Muscle layer of duodenum (tissue), 2 donors: ENCODE data around the gene C4orf17.
A peak's percentile ranks its signal among the peaks of the same experiment; 100 is the strongest.

Source experiments
- H3K27ac ChIP-seq: one replicate; pipeline ENCODE4 v1.7.0; 2013; ENCODE audit warnings: mild to moderate bottlenecking, low read length
- H3K27me3 ChIP-seq: one replicate; pipeline ENCODE4 v1.7.0; 2013; ENCODE audit warnings: low read depth, mild to moderate bottlenecking, control low read depth, low read length
- H3K36me3 ChIP-seq, 2 donors: one replicate each; pipeline ENCODE4 v1.7.0; 2013; ENCODE audit warnings: low read length in 2 of 2, control low read depth in 1 of 2, mild to moderate bottlenecking in 1 of 2; ENCODE audit not compliant: insufficient read depth in 2 of 2, control insufficient read depth in 1 of 2
- H3K4me1 ChIP-seq, 2 donors: one replicate each; pipeline ENCODE4 v1.7.0; 2013; ENCODE audit warnings: low read length in 2 of 2, mild to moderate bottlenecking in 2 of 2, control low read depth in 1 of 2, moderate library complexity in 1 of 2; ENCODE audit not compliant: insufficient read depth in 2 of 2, control insufficient read depth in 1 of 2
- H3K4me3 ChIP-seq, 2 donors: one replicate each; pipeline ENCODE4 v1.7.0; 2013; ENCODE audit warnings: low read length in 2 of 2, low read depth in 1 of 2, mild to moderate bottlenecking in 1 of 2
- H3K9me3 ChIP-seq, 2 donors: one replicate each; pipeline ENCODE4 v1.7.0; 2013; ENCODE audit warnings: low read length in 2 of 2, control low read depth in 1 of 2, mild to moderate bottlenecking in 1 of 2; ENCODE audit not compliant: control insufficient read depth in 1 of 2
- donor health status: healthy.

The C4orf17 gene

DNA sequence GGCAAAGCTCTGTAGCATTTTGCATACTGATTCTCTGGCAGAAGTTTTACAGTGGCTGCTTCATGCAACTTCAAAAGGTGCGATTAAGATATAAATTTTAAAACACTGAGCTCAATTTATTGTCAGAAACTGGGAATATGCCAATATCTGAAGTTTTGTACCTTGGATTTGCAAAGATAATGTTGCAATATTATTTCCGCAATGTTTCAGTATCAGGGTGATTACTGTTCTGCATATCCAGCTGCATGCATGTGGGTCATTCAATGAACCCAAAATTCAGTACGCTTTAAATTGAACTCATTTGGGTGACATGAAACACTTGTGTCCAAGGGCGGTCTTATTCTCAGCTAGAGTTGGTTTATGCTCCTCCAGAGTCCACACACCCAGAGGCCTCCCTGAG, 26.9 kb downstream of the C4orf17 start:
- Histone ChIP-seq H3K27ac (no peak overlapping the region), H3K27me3 (no peaks in the 10 kb centered on the region), H3K4me1 (no peaks in the 10 kb centered on the region), H3K4me3 (no peak overlapping the region), H3K9me3 (no peaks in the 10 kb centered on the region), H3K36me3 (no peaks in the 10 kb centered on the region)

DNA sequence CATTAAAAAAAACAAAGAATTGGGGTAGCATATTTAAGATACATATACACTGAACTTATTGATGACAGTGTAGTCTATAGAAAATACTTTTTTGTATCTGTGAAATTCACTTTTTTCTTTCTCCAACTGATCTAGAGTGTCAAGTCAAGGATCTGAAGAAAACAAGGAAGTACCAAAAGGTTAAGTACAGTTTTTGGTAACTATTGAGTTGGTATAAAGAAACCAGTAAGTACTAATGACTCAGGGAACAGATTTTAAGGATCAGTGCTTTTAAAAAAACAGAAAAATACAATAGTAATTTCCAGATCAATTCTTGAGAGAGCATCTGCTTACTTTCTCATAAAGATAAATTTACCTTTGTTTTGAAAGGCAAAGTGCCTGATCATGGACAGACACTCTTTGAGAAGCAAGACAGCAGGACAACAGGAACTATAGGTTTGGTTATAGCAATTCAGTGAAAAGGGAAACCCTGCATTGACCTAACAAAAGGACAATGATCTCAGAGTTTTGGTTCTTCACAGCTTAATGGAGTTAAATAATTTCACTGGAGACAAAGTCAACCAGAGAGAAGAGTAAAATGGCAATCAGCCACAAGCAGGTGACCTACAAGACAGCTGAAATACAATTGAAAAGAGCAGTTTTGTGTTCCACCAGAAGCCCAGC, 29.6 kb downstream of the C4orf17 start:
- no peak overlapping the region for H3K27ac ChIP-seq
- H3K9me3 ChIP-seq = peaks cover 4 to 6% of the 10 kb centered on the region in 2 donors
- no peaks in the 10 kb centered on the region for H3K36me3 ChIP-seq
- no peak overlapping the region for H3K4me3 ChIP-seq
- no peaks in the 10 kb centered on the region for H3K27me3 ChIP-seq
- no peaks in the 10 kb centered on the region for H3K4me1 ChIP-seq

DNA sequence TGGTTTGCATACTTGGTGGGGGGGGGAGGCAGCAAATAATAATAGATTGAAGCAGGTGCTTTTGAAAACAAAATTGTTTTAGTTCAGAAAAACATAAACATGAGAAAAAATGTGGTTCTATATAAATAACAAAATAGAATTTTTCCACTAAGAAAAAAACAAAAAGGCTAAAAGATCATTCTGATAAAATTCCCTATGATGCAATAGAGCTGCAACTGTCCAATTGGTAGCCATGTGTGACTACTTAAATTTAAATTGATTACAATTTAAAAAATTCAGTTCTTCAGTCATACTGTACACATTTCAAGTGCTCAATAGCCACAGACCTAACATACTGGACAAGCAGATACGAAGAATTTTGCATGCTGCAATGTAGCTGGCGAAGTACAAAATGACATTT, 42.1 kb downstream of the C4orf17 start:
- Histone ChIP-seq H3K27ac (no peak overlapping the region), H3K27me3 (no peaks in the 10 kb centered on the region), H3K4me1 (no peaks in the 10 kb centered on the region), H3K9me3 (no peaks in the 10 kb centered on the region), H3K4me3 (no peak overlapping the region), H3K36me3 (peaks cover 0 to 6% of the 10 kb centered on the region in 2 donors)

DNA sequence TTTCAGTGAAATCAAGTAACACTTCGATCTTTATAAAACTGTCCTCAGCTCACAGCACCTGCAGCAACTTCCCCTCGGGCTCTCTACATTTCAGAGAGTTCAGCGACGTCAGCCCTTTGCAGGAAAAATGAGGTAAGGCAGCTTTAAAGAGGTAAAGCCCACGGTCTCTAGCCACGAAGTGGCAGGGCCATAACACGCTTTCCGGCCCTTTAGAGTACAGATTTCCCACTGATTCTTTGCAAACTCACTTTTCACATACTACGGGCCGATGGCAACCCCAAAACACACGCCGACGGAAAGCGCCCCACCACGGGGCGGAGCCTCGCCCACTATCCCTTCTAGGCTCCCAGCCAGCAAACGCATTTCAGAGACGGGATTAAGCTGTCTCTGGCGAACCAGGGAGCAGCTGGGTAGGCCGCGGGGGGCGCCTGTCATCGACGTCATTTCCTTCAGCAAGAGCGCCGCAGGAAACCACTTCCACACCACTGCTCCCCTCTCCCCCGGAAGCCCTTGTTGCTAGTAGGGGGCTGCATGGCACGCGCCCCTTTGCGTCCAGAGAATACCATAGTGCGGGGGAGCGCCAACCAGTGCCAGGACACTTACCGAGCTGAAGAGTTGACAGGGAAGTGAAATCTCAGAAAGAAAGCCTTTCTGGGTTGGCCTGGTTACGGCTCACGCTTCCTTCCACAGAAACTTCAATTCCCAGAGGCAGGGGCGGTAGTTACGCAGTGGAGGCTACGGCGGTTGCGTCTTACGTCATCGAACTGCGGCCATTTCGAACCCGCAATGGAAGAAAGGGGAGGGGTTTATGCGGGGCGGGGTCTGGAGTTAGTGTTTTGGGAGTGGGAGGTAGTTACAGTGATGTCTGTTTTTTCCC, 52.7 kb downstream of the C4orf17 start, which contains the start of gene TRMT10A:
TRMT10A (minus strand) TSS at position 730 of the 877 bp plus-strand sequence. CDS start 4,701 bp downstream, outside the sequence.
- H3K27me3 ChIP-seq = no peaks in the 10 kb centered on the region
- peaks cover 0 to 3% of the 10 kb centered on the region in 2 donors for H3K36me3 ChIP-seq
- no peaks in the 10 kb centered on the region for H3K9me3 ChIP-seq
- peak within 1 kb of the TSS; percentile 99 for H3K27ac ChIP-seq
- peak within 1 kb of the TSS; percentile 63 to 91 for H3K4me3 ChIP-seq
- peaks cover 0 to 3% of the 10 kb centered on the region in 2 donors for H3K4me1 ChIP-seq

DNA sequence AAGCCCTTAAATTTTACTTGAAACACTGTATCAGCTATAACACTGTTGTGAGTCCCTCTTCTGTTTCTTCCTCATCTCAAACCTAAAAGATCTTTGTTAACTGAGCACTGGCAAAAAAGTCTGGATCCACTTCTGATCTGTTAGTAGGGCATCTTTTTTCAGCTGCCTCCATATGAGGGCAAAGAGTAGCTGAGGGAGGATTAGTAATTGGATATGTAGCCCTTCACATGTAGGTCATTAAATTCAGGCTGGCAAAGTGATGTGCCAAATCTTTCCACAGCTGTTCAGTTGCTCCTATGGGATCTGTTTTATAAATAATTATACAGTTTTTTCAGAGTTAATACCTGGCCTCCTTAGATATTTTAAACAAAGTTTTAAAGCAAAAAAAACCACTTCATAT, 54.1 kb downstream of the C4orf17 start:
- Histone ChIP-seq H3K4me3 (no peak overlapping the region), H3K27ac (no peak overlapping the region), H3K4me1 (peaks cover 0 to 3% of the 10 kb centered on the region in 2 donors), H3K9me3 (no peaks in the 10 kb centered on the region), H3K36me3 (peaks cover 0 to 3% of the 10 kb centered on the region in 2 donors), H3K27me3 (no peaks in the 10 kb centered on the region)

DNA sequence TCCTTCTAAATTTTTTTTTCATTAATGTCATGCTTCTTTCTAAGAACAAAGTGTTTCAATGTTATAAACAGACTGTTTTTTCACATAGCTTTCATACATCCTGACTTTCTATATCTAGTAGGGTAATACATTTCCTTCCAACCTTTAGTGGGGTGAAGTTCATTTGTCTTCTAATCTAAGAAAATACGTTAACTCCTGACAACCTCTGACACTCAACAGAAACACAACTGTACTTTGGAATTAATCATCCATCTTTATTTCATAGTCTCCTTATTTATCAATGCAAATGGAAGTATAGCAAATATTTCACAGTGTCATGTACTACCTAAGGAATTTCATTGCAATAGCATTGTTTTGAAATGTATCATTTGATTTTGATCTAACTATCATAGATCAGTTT, 61.1 kb downstream of the C4orf17 start:
- Histone ChIP-seq H3K4me3 (no peak overlapping the region), H3K4me1 (peaks cover 0 to 7% of the 10 kb centered on the region in 2 donors), H3K27me3 (no peaks in the 10 kb centered on the region), H3K27ac (peak overlapping the region; percentile 28), H3K9me3 (no peaks in the 10 kb centered on the region), H3K36me3 (no peaks in the 10 kb centered on the region)

DNA sequence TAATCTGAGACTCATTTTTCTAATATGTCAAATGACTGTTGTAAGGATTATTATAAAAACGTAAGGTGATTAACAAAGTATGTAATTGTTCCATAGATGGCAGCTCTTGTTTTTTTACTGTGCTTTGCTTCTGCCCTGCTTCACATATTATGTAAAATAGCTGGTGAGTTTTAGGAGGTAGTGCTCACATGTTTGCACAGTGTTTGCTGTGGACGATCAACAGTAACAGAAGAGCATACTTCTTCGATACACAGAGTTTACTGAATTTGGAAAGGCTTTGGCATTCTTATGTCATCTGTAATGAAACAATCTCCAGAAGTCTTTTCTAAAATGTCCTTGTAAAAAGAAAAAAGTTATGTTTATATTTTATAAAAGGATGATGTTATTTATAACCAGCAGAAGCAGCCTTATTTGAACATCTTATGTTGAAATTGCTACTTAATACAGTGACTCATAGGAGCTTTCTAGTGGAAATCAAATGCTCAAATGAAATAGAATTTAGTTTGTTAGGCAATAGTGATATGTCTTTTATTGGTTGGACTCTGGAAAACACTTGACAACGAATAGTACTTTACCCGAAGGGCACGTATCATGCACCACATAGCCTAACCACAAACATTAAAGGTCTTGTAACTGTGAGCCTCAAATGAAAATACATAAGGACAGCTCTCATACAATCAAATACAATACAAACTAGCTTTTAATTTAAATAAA, 61.9 kb downstream of the C4orf17 start:
- Histone ChIP-seq H3K36me3 (no peaks in the 10 kb centered on the region), H3K9me3 (no peaks in the 10 kb centered on the region), H3K4me3 (no peak overlapping the region), H3K27ac (peak overlapping the region; percentile 49), H3K27me3 (no peaks in the 10 kb centered on the region), H3K4me1 (peaks cover 0 to 7% of the 10 kb centered on the region in 2 donors)

DNA sequence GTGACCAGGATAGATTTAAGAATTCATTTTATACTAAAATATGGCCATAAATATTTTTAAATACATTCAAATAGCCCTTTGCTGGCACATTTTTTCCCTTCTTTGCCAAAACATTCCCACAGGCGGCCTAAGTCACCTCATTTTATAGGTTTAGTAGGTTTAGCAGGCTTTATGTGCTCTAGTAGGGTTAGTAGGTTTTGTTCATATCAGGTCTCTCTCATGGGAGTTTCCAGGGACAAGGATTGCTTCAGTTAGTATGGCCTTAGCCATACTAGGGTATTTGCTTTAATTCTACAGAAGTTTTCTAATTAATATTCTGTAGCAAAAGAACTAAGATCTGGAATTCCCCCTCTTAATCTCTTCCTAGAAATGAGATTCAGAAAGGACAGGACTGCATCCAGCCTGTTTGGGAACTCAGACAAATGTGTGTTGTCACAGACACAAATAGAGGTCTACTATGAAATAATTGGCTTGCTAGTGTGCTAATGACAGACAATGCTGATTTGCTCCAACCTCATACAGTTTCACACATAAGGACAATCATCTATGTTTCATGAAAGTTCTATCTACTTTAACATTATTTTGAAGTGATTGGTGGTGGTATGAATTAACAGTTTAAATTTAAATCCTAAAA, 63.0 kb downstream of the C4orf17 start:
- peaks cover 0 to 7% of the 10 kb centered on the region in 2 donors for H3K4me1 ChIP-seq
- peak overlapping the region; percentile 49 for H3K27ac ChIP-seq
- H3K4me3 ChIP-seq = no peak overlapping the region
- H3K36me3 ChIP-seq = no peaks in the 10 kb centered on the region
- no peaks in the 10 kb centered on the region for H3K27me3 ChIP-seq
- H3K9me3 ChIP-seq = no peaks in the 10 kb centered on the region

DNA sequence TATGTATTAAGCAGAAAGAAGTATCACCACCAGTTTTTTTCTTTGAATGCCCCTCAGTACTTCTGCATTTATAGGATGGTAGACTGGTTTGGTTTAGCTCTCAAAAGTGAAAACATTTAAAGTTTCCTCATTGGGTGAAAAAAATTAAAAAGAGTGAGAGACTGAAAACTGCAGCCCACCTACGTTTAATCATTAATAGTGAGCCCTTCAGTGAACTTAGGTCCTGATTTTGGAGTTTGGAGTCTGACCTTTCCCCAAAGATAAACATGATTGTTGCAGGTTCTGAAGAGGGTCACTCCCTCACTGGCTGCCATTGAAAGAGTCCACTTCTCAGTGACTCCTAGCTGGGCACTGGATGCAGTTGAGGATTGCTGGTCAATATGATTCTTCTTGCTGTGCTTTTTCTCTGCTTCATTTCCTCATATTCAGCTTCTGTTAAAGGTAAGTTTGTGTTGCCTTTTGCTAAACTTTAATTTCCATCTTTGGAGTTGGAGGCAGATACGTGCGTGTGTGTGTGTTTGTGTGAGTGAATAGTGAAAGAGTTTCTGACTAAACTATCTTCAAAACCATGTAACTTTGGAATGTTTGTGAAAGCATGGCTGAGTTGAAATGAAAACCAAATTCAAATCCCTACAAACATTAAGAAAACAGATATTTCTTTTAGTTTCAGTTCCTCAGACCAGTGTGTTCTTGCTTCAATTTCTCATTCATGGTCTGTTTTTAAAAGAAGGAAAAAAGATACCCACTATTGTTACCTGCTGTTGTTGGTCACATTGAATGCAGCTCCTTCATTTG, 63.9 kb downstream of the C4orf17 start, which contains the start of gene MTTP:
MTTP (plus strand) TSS at position 295 of the 795 bp plus-strand sequence; CDS start at position 381, 86 bp downstream.
- Histone ChIP-seq H3K9me3 (no peaks in the 10 kb centered on the region), H3K4me3 (peak within 1 kb of the TSS in 1 of 2 donors; percentile 60), H3K36me3 (no peaks in the 10 kb centered on the region), H3K27me3 (no peaks in the 10 kb centered on the region), H3K27ac (peak within 1 kb of the TSS; percentile 73), H3K4me1 (peaks cover 0 to 7% of the 10 kb centered on the region in 2 donors)

DNA sequence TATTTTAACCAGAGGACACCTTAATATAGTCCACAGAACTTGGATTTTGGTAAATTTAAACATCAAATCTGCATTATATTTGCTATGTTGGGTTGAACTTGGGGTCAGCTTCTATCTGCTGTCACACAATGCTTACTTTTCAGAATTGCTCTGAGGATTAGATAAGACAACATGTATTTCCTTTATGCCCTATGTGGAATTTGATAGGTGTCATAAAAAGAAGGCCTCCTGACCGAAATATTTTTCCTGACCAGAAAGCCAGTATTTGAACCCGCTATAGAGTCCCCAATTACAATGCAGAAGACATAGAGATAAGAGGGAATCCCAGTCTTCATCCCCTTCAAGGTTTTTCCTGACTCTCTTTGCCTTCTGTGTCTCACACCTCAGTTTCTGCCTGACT, 67.9 kb downstream of the C4orf17 start:
- H3K27me3 ChIP-seq = no peaks in the 10 kb centered on the region
- H3K36me3 ChIP-seq = no peaks in the 10 kb centered on the region
- H3K4me1 ChIP-seq = peaks cover 0 to 4% of the 10 kb centered on the region in 2 donors
- H3K4me3 ChIP-seq = peak overlapping the region in 1 of 2 donors; percentile 17
- no peaks in the 10 kb centered on the region for H3K9me3 ChIP-seq
- no peak overlapping the region for H3K27ac ChIP-seq
